Natural killer cell treated with Interleukin-12 subunit alpha and Interleukin-12 subunit beta and Interleukin-15 and Interleukin-18, amount 100 ng/mL, for 72 hours (primary cell): Measurements from ENCODE around the gene RGS12. TPM values are rescaled to one million over a fixed set of nuclear protein-coding genes. Genes with fewer than 3 reads are reported as not detected.
A peak's percentile ranks its signal among the peaks of the same experiment; 100 is the strongest.

ENCODE experiments used
- ATAC-seq, 2 donors: fragments of 150-1000 bp; cut with Tn5 transposase in 1 of 2; sonication (Bioruptor Pico), chemical (Tn5 transposase) in 1 of 2; 2 replicates each; pipeline ENCODE4 v1.10.0; 2021
- DNase-seq: peaks from one replicate; pipeline ENCODE4 v3.0.0; 2022; ENCODE audit warnings: low spot score
- H3K27ac Mint-ChIP-seq, 2 donors: 1 replicate in 1 of 2; 2 replicates in 1 of 2; pipeline ENCODE4 v1.8.0; 2022; ENCODE audit warnings: mixed read lengths in 2 of 2, mild to moderate bottlenecking in 1 of 2, moderate library complexity in 1 of 2
- H3K27me3 Mint-ChIP-seq, 2 donors: 1 replicate in 1 of 2; 2 replicates in 1 of 2; pipeline ENCODE4 v1.8.0; 2022; ENCODE audit warnings: mixed read lengths in 2 of 2
- H3K36me3 Mint-ChIP-seq: one replicate; pipeline ENCODE4 v1.8.0; 2022; ENCODE audit warnings: mixed read lengths
- H3K4me1 Mint-ChIP-seq, 2 donors: 1 replicate in 1 of 2; 2 replicates in 1 of 2; pipeline ENCODE4 v1.8.0; 2022; ENCODE audit warnings: low read depth in 2 of 2, mixed read lengths in 2 of 2, mild to moderate bottlenecking in 1 of 2
- H3K4me3 Mint-ChIP-seq: one replicate; pipeline ENCODE4 v1.8.0; 2022; ENCODE audit warnings: mixed read lengths
- H3K9me3 Mint-ChIP-seq: 2 replicates; pipeline ENCODE4 v1.8.0; 2022; ENCODE audit warnings: mixed read lengths
- total RNA-seq, 2 donors: library from RNA; stranded (reverse); gene quantifications; one replicate each; pipeline ENCODE4 v1.2.3, GENCODE V29; 2022

Gene RGS12
- total RNA-seq, 2 donors from 2014 or later = 1.9 to 7.0 TPM

DNA sequence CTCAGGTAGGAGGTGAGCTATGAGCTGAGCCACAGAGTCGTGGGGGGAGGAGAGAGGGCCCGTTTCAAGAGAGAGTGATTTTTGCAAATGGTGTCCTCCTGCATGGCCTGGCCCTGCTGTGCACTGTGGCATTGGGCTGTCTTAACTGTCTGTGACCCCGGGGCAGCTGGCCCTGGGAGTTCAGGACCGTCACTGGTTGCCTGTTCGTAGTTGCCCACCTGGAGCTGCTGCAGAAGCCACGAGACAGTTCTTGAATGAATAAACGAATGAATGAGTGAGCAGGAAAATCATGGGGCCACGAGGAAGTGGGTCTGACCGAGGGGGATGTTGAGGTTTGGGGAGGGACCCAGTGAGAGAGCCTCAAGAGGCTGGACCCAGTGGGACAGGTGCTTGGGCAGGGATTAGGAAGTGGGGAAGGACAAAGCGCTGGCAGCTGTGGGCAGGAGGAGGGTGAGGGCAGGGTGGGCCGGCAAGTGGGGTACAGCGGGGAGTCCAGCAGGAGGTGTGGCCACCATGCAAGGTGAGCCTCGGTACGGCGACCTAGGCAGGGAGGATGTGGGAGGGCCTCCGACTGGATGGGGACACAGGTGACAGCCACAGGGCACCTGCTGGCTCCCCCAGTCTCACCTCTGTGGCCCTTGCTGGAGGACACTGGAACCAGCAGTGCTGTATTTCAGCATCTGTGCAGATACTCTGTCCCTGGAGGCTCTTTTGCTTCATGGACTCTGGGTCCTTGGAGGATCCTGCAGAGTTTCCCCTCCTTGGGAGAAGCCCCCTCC is 10.2 kb downstream of the RGS12 start:
- peak overlapping the region; percentile 62 to 78 for H3K27ac Mint-ChIP-seq
- peaks cover 5 to 7% of the 10 kb centered on the region in 2 donors for H3K27me3 Mint-ChIP-seq
- H3K4me3 Mint-ChIP-seq = peak overlapping the region; percentile 70
- DNase-seq (no peak), ATAC-seq (peak; percentile 24 to 40)
- no peaks in the 10 kb centered on the region for H3K9me3 Mint-ChIP-seq
- H3K4me1 Mint-ChIP-seq = peaks cover 25 to 30% of the 10 kb centered on the region in 2 donors
- H3K36me3 Mint-ChIP-seq = no peaks in the 10 kb centered on the region

DNA sequence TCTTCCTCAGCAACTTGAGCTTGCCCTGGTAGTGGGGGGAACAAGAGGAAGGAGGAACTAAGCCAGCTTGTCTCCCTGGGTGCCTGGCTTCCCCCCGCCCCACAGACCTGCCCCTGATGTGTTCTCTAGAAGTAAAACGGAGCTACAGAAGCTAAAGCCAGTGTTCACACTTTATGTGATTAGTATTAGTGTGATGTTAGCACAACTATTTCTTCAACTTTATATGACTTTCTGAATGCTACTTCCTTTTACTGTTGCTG is 10.7 kb downstream of the RGS12 start:
- H3K4me3 Mint-ChIP-seq = peak overlapping the region; percentile 41

DNA sequence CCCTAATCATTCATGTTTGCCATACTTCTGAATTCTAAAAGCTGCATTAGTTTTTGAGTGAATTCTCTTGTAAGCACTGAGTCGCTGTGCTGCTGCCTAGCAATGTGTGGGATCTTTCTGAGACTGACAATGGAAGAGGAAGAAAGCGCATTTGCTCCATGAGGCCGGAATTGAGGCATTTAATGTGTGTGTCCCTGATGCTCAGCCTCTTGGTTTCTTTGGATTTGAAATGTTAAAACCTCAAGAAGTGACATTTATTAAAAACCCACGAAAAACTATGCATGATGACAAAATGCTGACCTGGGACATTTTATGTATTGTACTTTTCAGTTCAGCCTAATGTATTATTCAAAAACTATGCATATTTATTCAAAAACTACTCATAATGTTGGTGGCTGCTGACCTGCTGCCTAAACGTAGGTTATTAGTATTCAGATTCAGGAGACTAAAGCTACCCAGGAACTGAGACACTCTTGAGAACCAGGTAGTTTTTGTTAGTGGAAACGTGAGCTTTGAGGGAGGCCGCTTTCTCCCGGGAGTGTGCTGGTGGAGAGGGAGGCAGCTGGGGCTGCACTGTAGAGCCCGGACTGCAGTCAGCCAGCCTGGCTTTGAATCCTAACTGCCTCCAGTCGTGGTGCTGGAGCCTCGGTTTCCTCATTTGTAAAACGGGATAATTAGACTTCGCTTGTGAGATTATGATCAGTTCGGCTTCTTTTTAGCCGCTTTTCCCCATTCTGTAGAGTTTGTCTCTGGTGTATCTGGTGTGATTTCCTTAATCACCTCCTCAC is 11.3 kb downstream of the RGS12 start:
- ATAC-seq = no peak
- no peaks in the 10 kb centered on the region for H3K36me3 Mint-ChIP-seq
- peak overlapping the region; percentile 41 for H3K4me3 Mint-ChIP-seq
- peaks cover 25 to 30% of the 10 kb centered on the region in 2 donors for H3K4me1 Mint-ChIP-seq
- no peak for DNase-seq
- H3K9me3 Mint-ChIP-seq = no peaks in the 10 kb centered on the region
- peaks cover 5 to 7% of the 10 kb centered on the region in 2 donors for H3K27me3 Mint-ChIP-seq
- no peak overlapping the region for H3K27ac Mint-ChIP-seq

More for the DNA sequence above, 10.7 kb downstream of the RGS12 start:
- H3K4me1 Mint-ChIP-seq = peaks cover 25 to 30% of the 10 kb centered on the region in 2 donors
- ATAC-seq = no peak
- no peaks in the 10 kb centered on the region for H3K36me3 Mint-ChIP-seq
- no peak for DNase-seq
- H3K27me3 Mint-ChIP-seq = peaks cover 5 to 7% of the 10 kb centered on the region in 2 donors
- H3K27ac Mint-ChIP-seq = no peak overlapping the region
- H3K9me3 Mint-ChIP-seq = no peaks in the 10 kb centered on the region

DNA sequence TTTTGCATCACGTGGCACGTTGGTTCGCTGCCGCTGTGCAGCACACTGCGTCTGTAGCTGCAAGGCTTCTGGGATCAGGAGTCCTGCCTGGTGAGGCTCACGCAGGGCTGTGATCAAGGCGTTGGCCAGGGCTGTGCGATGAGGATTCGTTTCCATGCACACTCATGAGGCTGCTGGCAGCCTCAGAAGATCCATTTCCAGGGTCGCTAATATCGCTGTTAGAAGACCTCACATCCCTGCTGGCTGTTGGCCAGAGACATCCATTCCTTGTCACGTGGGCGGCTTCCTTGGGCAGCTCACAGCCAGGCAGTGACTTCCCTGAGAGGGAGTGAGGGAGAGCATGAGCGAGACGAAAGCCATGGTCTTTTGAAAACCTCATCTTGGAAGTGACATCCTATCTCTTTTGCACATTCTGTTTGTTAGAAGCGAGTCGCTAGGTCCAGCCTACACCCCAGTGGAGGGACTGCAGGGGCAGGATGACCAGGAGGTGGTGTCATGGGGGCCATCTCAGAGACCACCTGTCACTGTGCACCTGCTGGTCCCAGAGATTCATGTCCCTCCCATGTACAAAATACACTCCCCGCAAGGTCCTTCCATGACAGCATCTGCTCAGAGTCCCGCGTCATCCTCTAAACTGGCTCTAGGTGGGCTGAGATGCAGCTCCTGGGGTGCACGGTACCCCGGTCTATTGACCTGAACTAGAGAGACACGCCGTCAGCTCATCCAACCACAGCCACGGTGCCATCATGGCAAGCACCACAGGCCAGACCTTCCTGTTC is 12.2 kb downstream of the RGS12 start:
- Mint-ChIP-seq H3K9me3 (no peaks in the 10 kb centered on the region), H3K4me1 (peaks cover 25 to 30% of the 10 kb centered on the region in 2 donors), H3K27ac (no peak overlapping the region), H3K27me3 (peaks cover 5 to 7% of the 10 kb centered on the region in 2 donors), H3K4me3 (no peak overlapping the region), H3K36me3 (no peaks in the 10 kb centered on the region)
- ATAC-seq (no peak), DNase-seq (no peak)

DNA sequence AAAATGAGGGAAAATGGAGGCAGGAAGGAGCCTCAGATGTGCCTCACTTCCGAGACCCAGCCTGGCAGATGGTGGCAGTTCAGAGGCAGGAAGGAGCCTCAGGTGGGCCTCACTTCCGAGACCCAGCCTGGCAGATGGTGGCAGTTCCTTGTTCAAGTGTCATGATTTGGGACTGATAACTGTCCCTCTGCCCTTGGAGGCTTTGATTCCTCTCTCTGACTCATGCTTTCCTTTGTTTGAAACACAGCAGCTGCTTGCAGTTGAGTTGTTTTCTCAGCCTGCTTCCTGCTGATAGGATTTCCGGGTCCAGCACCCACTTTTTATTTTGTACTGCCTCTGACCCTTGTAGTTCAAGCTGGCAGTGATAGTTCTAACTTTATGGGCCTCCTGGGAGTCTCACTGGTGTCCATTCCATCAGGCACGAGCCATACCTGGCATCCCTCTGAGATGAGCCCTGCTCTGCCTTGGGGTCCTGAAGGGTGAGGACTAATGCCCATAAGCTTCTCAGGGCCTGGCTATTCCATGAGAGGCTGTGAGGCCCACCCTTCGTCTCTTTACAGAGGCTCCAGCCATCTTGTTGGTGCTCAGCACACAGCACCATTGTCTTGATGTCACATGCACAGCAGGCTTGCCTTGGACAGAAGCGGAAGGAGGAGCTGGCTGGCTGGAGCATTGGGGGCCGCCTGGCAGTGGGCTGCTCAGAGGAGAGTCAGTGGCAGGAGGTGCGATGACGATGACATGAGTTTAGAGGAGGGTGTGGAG is 13.0 kb downstream of the RGS12 start:
- peaks cover 5 to 7% of the 10 kb centered on the region in 2 donors for H3K27me3 Mint-ChIP-seq
- H3K4me1 Mint-ChIP-seq = peaks cover 25 to 30% of the 10 kb centered on the region in 2 donors
- ATAC-seq (no peak), DNase-seq (no peak)
- no peak overlapping the region for H3K4me3 Mint-ChIP-seq
- no peaks in the 10 kb centered on the region for H3K36me3 Mint-ChIP-seq
- no peak overlapping the region for H3K27ac Mint-ChIP-seq
- no peaks in the 10 kb centered on the region for H3K9me3 Mint-ChIP-seq

DNA sequence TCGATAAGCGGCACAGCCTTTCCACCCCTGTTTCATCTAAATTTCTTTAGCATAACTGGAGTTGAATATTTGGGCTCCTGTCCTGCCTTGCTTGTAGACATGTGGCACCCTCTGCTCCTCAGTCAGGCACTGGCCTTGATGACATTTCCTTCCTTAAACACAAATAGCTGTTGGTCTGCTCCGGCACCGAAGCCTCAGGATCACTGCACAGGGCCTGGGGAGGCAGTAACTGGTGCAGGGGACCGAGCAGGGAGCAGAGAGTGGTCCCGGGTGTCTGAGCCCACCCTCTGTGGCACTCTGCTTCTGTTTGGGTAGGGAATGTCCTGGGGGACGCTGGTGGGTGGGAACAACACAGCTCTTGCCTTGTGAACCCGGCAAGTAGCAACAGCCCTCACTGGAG is 13.6 kb downstream of the RGS12 start:
- peaks cover 20 to 25% of the 10 kb centered on the region in 2 donors for H3K4me1 Mint-ChIP-seq
- H3K27ac Mint-ChIP-seq = no peak overlapping the region
- H3K9me3 Mint-ChIP-seq = no peaks in the 10 kb centered on the region
- H3K36me3 Mint-ChIP-seq = no peaks in the 10 kb centered on the region
- ATAC-seq = no peak
- peaks cover 5 to 7% of the 10 kb centered on the region in 2 donors for H3K27me3 Mint-ChIP-seq
- no peak for DNase-seq
- H3K4me3 Mint-ChIP-seq = no peak overlapping the region

DNA sequence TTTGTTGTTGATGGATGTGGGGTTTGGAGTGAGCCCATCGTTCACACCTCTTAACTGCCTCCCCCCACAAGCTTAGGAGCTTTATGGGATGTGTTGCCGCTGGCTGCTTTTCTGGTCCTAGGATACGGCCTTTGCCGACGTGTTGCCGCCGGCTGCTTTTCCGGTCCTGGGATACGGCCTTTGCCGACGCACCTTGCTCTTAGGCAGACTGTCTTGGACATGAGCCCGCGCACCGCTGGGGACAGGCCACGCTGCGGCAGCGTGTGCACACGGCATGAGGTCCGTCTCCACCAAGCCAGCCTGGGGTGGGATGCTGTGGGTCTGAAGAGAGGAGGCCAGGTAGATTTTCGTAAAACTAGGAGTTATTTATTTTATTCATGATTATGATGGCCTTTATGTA is 14.2 kb downstream of the RGS12 start:
- H3K4me3 Mint-ChIP-seq = no peak overlapping the region
- no peak overlapping the region for H3K27ac Mint-ChIP-seq
- no peak for ATAC-seq
- H3K9me3 Mint-ChIP-seq = no peaks in the 10 kb centered on the region
- H3K27me3 Mint-ChIP-seq = peaks cover 5 to 7% of the 10 kb centered on the region in 2 donors
- H3K36me3 Mint-ChIP-seq = no peaks in the 10 kb centered on the region
- DNase-seq = no peak
- peaks cover 16 to 19% of the 10 kb centered on the region in 2 donors for H3K4me1 Mint-ChIP-seq

DNA sequence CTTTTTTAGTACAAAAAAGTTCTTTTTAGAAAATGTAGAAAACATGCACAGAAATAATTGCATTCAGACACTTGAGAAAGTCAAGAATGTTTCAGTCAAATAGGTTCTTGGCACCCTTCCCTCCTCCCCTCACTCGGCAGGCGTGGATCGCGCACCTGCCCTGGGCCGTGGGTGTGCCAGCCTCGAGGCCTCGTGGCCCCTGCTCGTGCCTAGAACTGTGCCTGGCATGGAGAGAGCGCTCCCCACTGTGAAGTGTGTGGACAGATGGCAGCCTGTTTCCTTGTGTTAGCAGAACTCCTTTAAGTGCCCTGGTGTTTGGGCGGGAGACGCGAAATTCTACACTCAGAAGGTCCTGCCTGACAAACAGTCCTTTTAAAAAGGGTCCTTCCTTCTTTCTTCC is 14.7 kb downstream of the RGS12 start:
- no peak overlapping the region for H3K27ac Mint-ChIP-seq
- no peak for ATAC-seq
- no peaks in the 10 kb centered on the region for H3K36me3 Mint-ChIP-seq
- no peaks in the 10 kb centered on the region for H3K9me3 Mint-ChIP-seq
- DNase-seq = no peak
- peaks cover 4 to 5% of the 10 kb centered on the region in 2 donors for H3K27me3 Mint-ChIP-seq
- H3K4me3 Mint-ChIP-seq = no peak overlapping the region
- peaks cover 12 to 14% of the 10 kb centered on the region in 2 donors for H3K4me1 Mint-ChIP-seq

DNA sequence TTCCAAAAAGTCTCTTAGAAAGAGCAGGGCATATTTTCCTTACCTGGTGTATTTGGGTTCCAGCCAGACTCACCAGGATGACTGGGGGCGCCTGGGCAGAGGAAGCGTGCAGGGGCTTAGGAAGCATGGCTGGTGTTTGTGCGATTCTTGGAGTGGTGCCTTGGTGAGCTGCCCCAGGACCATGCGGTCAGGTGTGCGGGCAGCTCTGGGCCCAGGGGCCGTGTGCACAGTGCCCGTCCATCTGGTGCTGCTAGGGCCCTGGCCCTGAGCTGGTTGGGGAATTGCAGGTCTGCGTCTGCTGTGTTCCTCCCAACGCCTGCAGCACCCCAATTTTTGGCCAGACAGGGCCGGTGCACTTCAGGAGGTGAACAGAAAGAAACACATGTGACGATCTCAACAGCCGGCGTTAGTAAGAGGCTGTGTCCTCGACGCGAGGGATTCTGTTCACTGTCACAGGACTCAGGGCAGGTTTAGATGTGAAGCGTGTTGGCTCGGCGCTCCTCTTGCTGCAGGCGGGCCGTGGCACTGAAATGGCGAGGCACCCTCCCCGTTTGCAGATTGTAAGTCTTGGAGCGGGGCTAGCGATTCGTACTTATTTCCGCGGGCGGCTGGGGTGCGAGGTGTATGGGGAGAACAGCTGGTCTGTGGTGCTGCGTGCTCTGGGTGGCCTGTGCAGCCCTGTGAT is 15.2 kb downstream of the RGS12 start:
- ATAC-seq = no peak
- no peak overlapping the region for H3K27ac Mint-ChIP-seq
- no peaks in the 10 kb centered on the region for H3K27me3 Mint-ChIP-seq
- H3K36me3 Mint-ChIP-seq = no peaks in the 10 kb centered on the region
- H3K4me1 Mint-ChIP-seq = peaks cover 7 to 9% of the 10 kb centered on the region in 2 donors
- no peaks in the 10 kb centered on the region for H3K9me3 Mint-ChIP-seq
- DNase-seq = peak; percentile 44
- H3K4me3 Mint-ChIP-seq = no peak overlapping the region

DNA sequence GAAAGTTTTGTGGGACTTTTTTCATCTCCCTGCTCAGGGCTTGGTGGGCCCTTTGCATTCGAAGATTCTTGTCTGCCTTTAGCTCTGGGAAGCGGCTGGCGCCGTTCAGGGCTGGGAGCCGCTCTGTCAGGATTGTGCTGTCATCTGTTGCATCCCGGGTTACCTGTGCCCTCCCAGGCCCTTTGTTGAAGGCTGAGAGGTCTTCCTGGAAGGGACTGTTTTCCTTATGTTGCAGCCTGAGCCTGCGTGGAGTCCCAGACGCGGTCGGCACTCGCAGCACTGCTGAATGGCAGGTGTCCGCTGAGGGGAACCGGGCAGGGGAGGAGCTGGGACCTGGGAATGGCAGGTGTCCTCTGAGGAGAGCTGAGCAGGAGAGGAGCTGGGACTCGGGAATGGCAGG is 15.9 kb downstream of the RGS12 start:
- no peak overlapping the region for H3K4me3 Mint-ChIP-seq
- DNase-seq = no peak

DNA sequence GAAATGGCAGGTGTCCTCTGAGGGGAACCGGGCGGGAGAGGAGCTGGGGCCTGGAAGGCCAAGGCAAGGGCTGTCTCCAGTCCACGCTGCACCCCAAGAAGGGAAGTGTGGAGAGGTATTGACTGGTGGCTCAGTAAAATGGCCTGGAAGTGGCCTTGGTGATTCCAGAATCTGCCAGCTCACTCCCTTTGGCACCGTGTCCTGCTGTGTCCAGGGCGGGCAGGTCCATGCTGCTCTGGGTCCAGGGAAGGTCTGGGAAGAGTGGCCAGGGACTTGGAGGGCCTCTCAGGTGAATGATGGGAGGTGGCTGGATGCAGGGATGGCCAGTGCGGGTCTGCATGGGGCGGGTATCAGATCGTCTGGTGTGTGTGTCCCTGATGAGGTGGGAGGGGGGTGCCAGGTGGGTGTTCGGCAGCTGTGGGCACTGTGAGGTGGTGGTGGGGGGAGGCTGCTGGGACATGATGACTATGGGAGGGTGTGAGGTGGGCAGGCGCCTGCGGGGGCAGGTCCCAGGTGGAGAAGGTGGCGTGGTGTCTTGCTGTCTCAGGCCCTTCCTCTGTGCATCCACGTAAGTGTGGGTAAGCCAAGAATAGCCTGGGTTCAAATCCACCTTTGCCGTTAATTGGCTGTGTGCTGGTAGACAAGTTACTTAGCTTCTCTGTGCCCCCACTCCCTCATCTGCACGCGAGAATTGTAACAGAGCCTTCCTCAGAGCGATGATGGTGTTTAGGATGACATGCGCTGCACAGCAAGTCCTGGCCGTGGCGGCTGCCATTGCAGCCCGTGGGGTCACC is 17.7 kb downstream of the RGS12 start:
- no peak for DNase-seq
- H3K36me3 Mint-ChIP-seq = no peaks in the 10 kb centered on the region
- ATAC-seq = peak; percentile 6 to 31
- no peaks in the 10 kb centered on the region for H3K27me3 Mint-ChIP-seq
- no peak overlapping the region for H3K27ac Mint-ChIP-seq
- H3K4me1 Mint-ChIP-seq = no peaks in the 10 kb centered on the region
- H3K4me3 Mint-ChIP-seq = no peak overlapping the region
- no peaks in the 10 kb centered on the region for H3K9me3 Mint-ChIP-seq

More for the DNA sequence above, 15.9 kb downstream of the RGS12 start:
- Mint-ChIP-seq H3K36me3 (no peaks in the 10 kb centered on the region), H3K4me1 (peaks cover 2 to 3% of the 10 kb centered on the region in 2 donors), H3K27ac (no peak overlapping the region), H3K9me3 (no peaks in the 10 kb centered on the region), H3K27me3 (no peaks in the 10 kb centered on the region)
- ATAC-seq = no peak

DNA sequence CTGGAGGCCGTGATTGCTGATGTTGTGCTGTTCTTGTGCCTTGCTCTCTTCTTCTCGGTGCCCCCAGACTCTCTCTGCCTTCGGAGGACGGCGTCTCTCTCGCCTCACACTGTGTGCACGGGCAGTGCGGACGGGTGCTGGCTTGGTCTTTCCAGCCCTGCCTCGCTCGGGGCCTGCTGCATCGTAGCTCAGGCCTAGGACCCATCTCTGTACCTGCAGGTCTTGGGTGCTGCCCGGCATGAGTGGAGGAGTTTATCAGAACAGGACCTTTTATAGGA is 18.2 kb downstream of the RGS12 start:
- Mint-ChIP-seq H3K27ac (no peak overlapping the region), H3K9me3 (no peaks in the 10 kb centered on the region), H3K4me3 (no peak overlapping the region), H3K36me3 (no peaks in the 10 kb centered on the region), H3K4me1 (no peaks in the 10 kb centered on the region), H3K27me3 (no peaks in the 10 kb centered on the region)
- ATAC-seq = peak in 1 of 2 donors; percentile 32
- no peak for DNase-seq
